HEK293 (cell line): Measurements from ENCODE around the gene BLVRB.

ENCODE experiments used
- CTCF ChIA-PET: fragments of 350-600 bp; formaldehyde crosslinking; extraction: SDS; loops from one replicate; lab custom pipeline; 2021; ENCODE audit warnings: antibody characterized with exemption; lab: Yijun Ruan, JAX
- POLR2A ChIA-PET: fragments of 300-600 bp; formaldehyde crosslinking; extraction: SDS; loops from one replicate; lab custom pipeline; 2020; ENCODE audit warnings: antibody characterized with exemption, inconsistent platforms; lab: Yijun Ruan, JAX
- H3K27ac ChIP-seq: fragments of 200-500 bp; sonication (Bioruptor generic); 2 replicates; pipeline ENCODE4 v1.5.1; 2014; ENCODE audit warnings: low read depth, low read length, control low read depth, inconsistent platforms; ENCODE audit errors: extremely low read depth
- H3K36me3 ChIP-seq, 2 experiments: fragments of 200-500 bp in 1 of 2; sonication (Bioruptor generic) in 1 of 2; 1 replicate in 1 of 2; 2 replicates in 1 of 2; pipeline ENCODE4 v1.5.1; 2014 to 2017; ENCODE audit warnings: inconsistent platforms in 2 of 2, low read length in 2 of 2; ENCODE audit not compliant: control insufficient read depth in 2 of 2, insufficient read depth in 1 of 2
- H3K4me1 ChIP-seq: fragments of 200-500 bp; sonication (Bioruptor generic); 2 replicates; pipeline ENCODE4 v1.5.1; 2014; ENCODE audit warnings: mild to moderate bottlenecking, low read length, inconsistent platforms; ENCODE audit not compliant: control insufficient read depth, insufficient read depth
- H3K4me3 ChIP-seq: 2 replicates; pipeline ENCODE4 v1.5.1; 2011; ENCODE audit warnings: low read depth, mild to moderate bottlenecking, control low read depth, low read length, moderate library complexity
- H3K9me3 ChIP-seq: fragments of 200-500 bp; sonication (Bioruptor generic); 2 replicates; pipeline ENCODE4 v1.5.1; 2014; ENCODE audit warnings: low read depth, low read length, inconsistent platforms; ENCODE audit not compliant: control insufficient read depth, insufficient read depth
- GFI1B ChIP-seq: fragments of 450-650 bp; formaldehyde crosslinking; IDR thresholded peaks from 2 replicates; pipeline ENCODE4 v1.5.1; 2016; ENCODE audit warnings: missing biosample characterization, missing genetic modification characterization
- GLI2 ChIP-seq: fragments of 450-650 bp; formaldehyde crosslinking; IDR thresholded peaks from 2 replicates; pipeline ENCODE4; 2017; ENCODE audit warnings: missing biosample characterization, missing genetic modification characterization, low read depth, borderline replicate concordance
- GLIS2 ChIP-seq: fragments of 450-650 bp; formaldehyde crosslinking; IDR thresholded peaks from 2 replicates; pipeline ENCODE4 v1.5.1; 2016; ENCODE audit warnings: missing biosample characterization, missing genetic modification characterization
- MEIS1 ChIP-seq: sonication (generic); formaldehyde crosslinking; IDR thresholded peaks from 2 replicates; pipeline ENCODE4 v1.8.1; 2022; ENCODE audit warnings: missing genetic modification reagents, mild to moderate bottlenecking, borderline replicate concordance
- SP3 ChIP-seq: fragments of 450-650 bp; formaldehyde crosslinking; IDR thresholded peaks from 2 replicates; pipeline ENCODE4 v1.5.1; 2016; ENCODE audit warnings: missing biosample characterization, missing genetic modification characterization
- ZBTB20 ChIP-seq: fragments of 450-650 bp; formaldehyde crosslinking; IDR thresholded peaks from 2 replicates; pipeline ENCODE4 v1.5.1; 2016; ENCODE audit warnings: missing biosample characterization, missing genetic modification characterization
- ZBTB48 ChIP-seq: fragments of 450-650 bp; formaldehyde crosslinking; IDR thresholded peaks from 2 replicates; pipeline ENCODE4 v1.5.1; 2016; ENCODE audit warnings: missing biosample characterization, missing genetic modification characterization
- ZIC2 ChIP-seq: fragments of 450-650 bp; formaldehyde crosslinking; IDR thresholded peaks from 2 replicates; pipeline ENCODE4 v1.5.1; 2016; ENCODE audit warnings: missing biosample characterization, missing genetic modification characterization
- ZNF146 ChIP-seq: fragments of 450-650 bp; formaldehyde crosslinking; IDR thresholded peaks from 2 replicates; pipeline ENCODE4 v1.5.1; 2016; ENCODE audit warnings: missing biosample characterization, missing genetic modification characterization
- ZNF2 ChIP-seq: fragments of 450-650 bp; formaldehyde crosslinking; IDR thresholded peaks from 2 replicates; pipeline ENCODE4 v1.5.1; 2016; ENCODE audit warnings: missing biosample characterization, missing genetic modification characterization
- ZNF223 ChIP-seq: fragments of 450-650 bp; formaldehyde crosslinking; IDR thresholded peaks from 2 replicates; pipeline ENCODE4 v1.5.1; 2016; ENCODE audit warnings: missing biosample characterization, missing genetic modification characterization
- ZNF354C ChIP-seq: fragments of 450-650 bp; formaldehyde crosslinking; IDR thresholded peaks from 2 replicates; pipeline ENCODE4 v1.5.1; 2016; ENCODE audit warnings: missing biosample characterization, missing genetic modification characterization, low read depth, borderline replicate concordance
- ZNF501 ChIP-seq: fragments of 450-650 bp; formaldehyde crosslinking; IDR thresholded peaks from 2 replicates; pipeline ENCODE4 v1.5.1; 2016; ENCODE audit warnings: missing biosample characterization, missing genetic modification characterization
- ZNF610 ChIP-seq: fragments of 450-650 bp; formaldehyde crosslinking; IDR thresholded peaks from 2 replicates; pipeline ENCODE4 v1.5.1; 2016; ENCODE audit warnings: missing biosample characterization, missing genetic modification characterization, borderline replicate concordance
- ZNF837 ChIP-seq: fragments of 450-650 bp; formaldehyde crosslinking; IDR thresholded peaks from 2 replicates; pipeline ENCODE4 v1.5.1; 2016; ENCODE audit warnings: missing biosample characterization, missing genetic modification characterization
- ZSCAN23 ChIP-seq: fragments of 450-650 bp; formaldehyde crosslinking; IDR thresholded peaks from 2 replicates; pipeline ENCODE4 v1.5.1; 2016; ENCODE audit warnings: missing biosample characterization, missing genetic modification characterization
- ZSCAN30 ChIP-seq: fragments of 450-650 bp; IDR thresholded peaks from 2 replicates; pipeline ENCODE4 v1.5.1; 2018; ENCODE audit warnings: missing biosample characterization, mild to moderate bottlenecking, missing genetic modification characterization, moderate library complexity
- TF ChIP-seq, protein P1 (sequence below): fragments of 450-650 bp; formaldehyde crosslinking; IDR thresholded peaks from 2 replicates; pipeline ENCODE4 v1.5.1; 2017; ENCODE audit warnings: missing biosample characterization, missing genetic modification characterization
- TF ChIP-seq, protein P2 (sequence below): fragments of 450-650 bp; formaldehyde crosslinking; IDR thresholded peaks from 2 replicates; pipeline ENCODE4; 2016; ENCODE audit warnings: missing biosample characterization, missing genetic modification characterization

The BLVRB gene

DNA sequence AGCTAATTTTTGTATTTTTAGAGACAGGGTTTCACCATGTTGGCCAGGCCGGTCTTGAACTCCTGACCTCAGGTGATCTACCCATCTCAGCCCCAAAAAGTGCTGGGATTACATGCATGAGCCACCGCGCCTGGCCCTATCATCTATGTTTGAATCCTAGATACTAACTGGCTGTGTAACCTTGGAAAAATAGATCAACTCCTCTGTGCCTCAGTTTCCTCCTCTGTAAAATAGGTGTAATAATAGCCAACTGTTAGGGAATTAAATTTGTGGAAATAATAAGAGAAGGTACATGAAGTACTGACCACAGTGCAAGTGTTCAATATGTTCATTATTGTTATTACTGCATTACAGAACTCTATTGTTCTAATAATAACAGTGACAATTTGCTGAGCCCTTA lies 5.6 kb upstream of the BLVRB start:
- CTCF ChIA-PET: interaction anchor here (1.2 to 1.7 kb wide), 2 partner anchors 128 to 163 kb away, joined by 3 to 6 read pairs; no protein-coding TSS in a partner anchor
- no peak overlapping the region for H3K4me3 ChIP-seq
- peaks cover 6% of the 10 kb centered on the region for H3K4me1 ChIP-seq
- TF ChIP-seq ZNF223 (tag by site-specific recombination): no peak
- no peaks in the 10 kb centered on the region for H3K9me3 ChIP-seq
- no peak overlapping the region for H3K27ac ChIP-seq
- POLR2A ChIA-PET: interaction anchor here (0.6 to 0.7 kb wide), 2 partner anchors 45 to 158 kb away, joined by 3 read pairs; no protein-coding TSS in a partner anchor
- H3K36me3 ChIP-seq: no peaks in the 10 kb centered on the region; a peak in 1 of 3 replicates

DNA sequence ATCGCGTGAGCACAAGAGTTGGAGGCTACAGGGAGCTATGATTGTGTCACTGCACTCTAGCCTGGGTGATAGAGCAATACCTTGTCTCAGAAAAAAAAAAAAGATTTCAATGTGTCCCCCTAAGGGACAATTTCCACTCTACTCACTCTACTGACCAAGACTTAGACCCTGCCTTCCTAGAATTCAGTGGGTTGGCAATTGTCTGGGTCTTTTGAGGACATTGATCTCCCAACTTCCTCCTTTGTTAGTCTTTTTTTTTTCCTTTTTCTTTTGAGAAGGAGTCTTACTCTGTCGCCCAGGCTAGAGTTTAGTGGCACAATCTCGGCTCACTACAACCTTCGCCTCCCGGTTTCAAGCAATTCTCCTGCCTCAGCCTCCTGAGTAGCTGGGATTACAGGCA lies 3.5 kb upstream of the BLVRB start:
- TF ChIP-seq, protein P1, sequence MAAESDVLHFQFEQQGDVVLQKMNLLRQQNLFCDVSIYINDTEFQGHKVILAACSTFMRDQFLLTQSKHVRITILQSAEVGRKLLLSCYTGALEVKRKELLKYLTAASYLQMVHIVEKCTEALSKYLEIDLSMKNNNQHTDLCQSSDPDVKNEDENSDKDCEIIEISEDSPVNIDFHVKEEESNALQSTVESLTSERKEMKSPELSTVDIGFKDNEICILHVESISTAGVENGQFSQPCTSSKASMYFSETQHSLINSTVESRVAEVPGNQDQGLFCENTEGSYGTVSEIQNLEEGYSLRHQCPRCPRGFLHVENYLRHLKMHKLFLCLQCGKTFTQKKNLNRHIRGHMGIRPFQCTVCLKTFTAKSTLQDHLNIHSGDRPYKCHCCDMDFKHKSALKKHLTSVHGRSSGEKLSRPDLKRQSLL (tag by site-specific recombination): 0 out of 2 replicates have a peak, but pooled peaks have one; percentile 35
- no peak for TF ChIP-seq SP3
- peaks cover 13% of the 10 kb centered on the region for H3K4me1 ChIP-seq
- ChIA-PET CTCF (interaction anchor here (0.6 to 2.5 kb wide), 9 partner anchors 26 to 166 kb away, joined by 3 to 7 read pairs (median 3); partner anchors contain the start of gene SERTAD1), POLR2A (interaction anchor here (0.6 kb wide), 2 partner anchors 42 to 115 kb away, joined by 6 to 10 read pairs; no protein-coding TSS in a partner anchor)
- H3K9me3 ChIP-seq: no peaks in the 10 kb centered on the region
- H3K27ac ChIP-seq: no peak overlapping the region
- H3K4me3 ChIP-seq: no peak overlapping the region
- H3K36me3 ChIP-seq: no peaks in the 10 kb centered on the region; a peak in 1 of 3 replicates

DNA sequence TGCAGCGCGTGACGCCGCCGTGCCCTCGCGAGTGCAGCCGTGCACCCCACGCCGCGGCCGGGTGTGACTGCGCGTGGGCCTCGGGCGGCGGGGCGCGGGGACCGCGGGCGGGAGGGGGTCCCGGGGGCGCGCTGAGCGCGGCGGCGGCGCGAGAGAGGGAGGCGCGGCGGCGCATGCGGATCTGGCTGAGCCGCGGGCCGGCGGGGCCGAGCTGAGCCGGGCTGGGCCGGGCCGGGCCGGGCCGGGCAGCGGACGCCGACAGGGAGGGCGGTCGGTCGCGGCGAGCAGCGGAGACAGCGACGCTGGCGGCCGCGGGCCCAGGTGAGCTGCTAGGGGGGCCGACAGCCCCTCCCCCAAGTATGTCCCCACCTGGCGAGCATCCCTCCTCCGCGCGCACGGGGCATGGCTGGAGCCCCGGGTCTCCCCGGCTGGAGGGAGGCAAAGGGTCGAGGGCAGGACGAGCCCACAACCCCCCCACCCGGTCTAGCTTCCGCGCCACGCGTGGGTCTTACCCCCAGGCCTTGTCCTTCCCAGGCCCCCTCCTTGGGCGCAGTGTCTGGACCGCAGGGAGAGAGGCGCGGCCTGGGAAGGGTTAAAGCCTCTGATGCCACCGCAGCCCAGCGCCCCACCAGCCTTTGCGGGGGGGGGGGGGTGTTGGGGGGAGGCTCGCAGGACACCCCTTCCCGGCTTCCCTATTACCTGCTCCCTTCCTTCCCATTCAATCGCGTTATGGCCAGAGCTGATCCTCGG lies 1.6 kb upstream of the BLVRB start, which contains the start of gene SPTBN4:
TSS of gene SPTBN4 (plus strand) at position 17 of the 750 bp plus-strand sequence. CDS start 5,621 bp downstream, outside the sequence.
- H3K9me3 ChIP-seq: no peaks in the 10 kb centered on the region
- H3K27ac ChIP-seq: no peak within 1 kb of the TSS; the same call in 1 of the 2 replicates
- ChIA-PET POLR2A (interaction anchor here (0.6 to 5.2 kb wide), 7 partner anchors 24 to 119 kb away, joined by 3 to 74 read pairs (median 4); partner anchors contain the start of genes C19orf47, PLD3, SERTAD1 and SERTAD3), CTCF (interaction anchor here (0.6 to 1.5 kb wide), 8 partner anchors 34 to 168 kb away, joined by 3 to 6 read pairs (median 3); partner anchors contain the start of gene SERTAD1)
- H3K4me3 ChIP-seq: peak within 1 kb of the TSS; percentile 29
- TF ChIP-seq ZNF501: no peak
- no peak for TF ChIP-seq ZNF837 (tag by site-specific recombination)
- TF ChIP-seq GLIS2: peak; percentile 43; the same call in 1 of the 2 replicates
- no peak for TF ChIP-seq ZIC2 (tag by site-specific recombination)
- no peak for TF ChIP-seq ZNF2 (tag by site-specific recombination)
- no peaks in the 10 kb centered on the region for H3K36me3 ChIP-seq
- peaks cover 13% of the 10 kb centered on the region for H3K4me1 ChIP-seq

DNA sequence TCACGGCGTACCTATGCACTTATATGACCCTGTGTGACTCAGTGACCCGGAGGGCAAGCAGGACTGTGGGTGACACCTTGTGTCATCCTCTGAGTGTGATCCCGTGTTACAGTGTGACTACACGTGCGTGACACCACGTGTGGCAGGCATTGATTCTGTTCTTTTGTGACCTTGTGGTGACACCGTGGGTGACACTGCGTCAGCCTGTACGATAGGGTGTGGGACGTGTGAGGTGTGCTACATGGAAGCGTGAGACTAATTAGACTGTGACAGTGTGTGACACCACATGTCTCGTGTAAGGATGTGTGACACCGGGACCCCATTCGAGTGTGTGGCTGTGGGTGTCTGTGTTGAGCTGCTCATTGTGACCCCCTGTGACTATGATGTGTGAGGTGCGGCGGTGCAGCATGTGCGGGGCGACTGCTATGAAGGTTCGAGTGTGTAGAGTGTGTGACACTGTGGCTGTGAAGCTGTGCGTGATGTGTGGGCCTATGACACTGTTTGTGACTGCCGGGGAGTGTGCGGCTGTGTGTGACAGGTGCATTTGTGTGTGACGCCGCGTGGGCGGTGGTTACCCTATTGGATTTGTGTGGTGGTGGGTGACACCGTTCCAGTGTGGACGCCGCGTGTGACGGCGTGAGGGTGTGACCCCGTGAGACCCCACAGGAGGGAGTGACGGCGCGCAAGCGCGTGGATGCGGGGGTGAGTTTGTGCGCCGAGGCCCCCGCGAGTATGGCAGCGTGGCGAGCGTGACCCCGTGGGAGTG lies 857 bp upstream of the BLVRB start:
- peaks cover 13% of the 10 kb centered on the region for H3K4me1 ChIP-seq
- H3K9me3 ChIP-seq: no peaks in the 10 kb centered on the region
- CTCF ChIA-PET: interaction anchor here (0.6 to 5.9 kb wide), 26 partner anchors 11 to 236 kb away, joined by 3 to 98 read pairs (median 6); partner anchors contain the start of genes LTBP4, SERTAD1 and SERTAD3
- POLR2A ChIA-PET: interaction anchor here (0.6 to 5.2 kb wide), 35 partner anchors 8 to 496 kb away, joined by 3 to 74 read pairs (median 4); partner anchors contain the start of genes ACTMAP, C19orf47, PLD3 and PRX
- peak overlapping the region; percentile 29 for H3K4me3 ChIP-seq
- no peaks in the 10 kb centered on the region; a peak in 1 of 3 replicates for H3K36me3 ChIP-seq
- H3K27ac ChIP-seq: no peak overlapping the region; the same call in 1 of the 2 replicates
- TF ChIP-seq ZNF610 (no peak), ZBTB20 (no peak), ZBTB48 (peak; percentile 63; the same call in 1 of the 2 replicates), ZSCAN23 (no peak), ZSCAN30 (tag by site-specific recombination) (no peak), GFI1B (tag by site-specific recombination) (peak; percentile 6; the same call in 1 of the 2 replicates), ZNF354C (tag by site-specific recombination) (no peak), MEIS1 (CRISPR knock-in tag) (no peak), ZNF146 (tag by site-specific recombination) (no peak), GLI2 (tag by site-specific recombination) (no peak)
- TF ChIP-seq, protein P1 (tag by site-specific recombination): no peak
- TF ChIP-seq, protein P2, sequence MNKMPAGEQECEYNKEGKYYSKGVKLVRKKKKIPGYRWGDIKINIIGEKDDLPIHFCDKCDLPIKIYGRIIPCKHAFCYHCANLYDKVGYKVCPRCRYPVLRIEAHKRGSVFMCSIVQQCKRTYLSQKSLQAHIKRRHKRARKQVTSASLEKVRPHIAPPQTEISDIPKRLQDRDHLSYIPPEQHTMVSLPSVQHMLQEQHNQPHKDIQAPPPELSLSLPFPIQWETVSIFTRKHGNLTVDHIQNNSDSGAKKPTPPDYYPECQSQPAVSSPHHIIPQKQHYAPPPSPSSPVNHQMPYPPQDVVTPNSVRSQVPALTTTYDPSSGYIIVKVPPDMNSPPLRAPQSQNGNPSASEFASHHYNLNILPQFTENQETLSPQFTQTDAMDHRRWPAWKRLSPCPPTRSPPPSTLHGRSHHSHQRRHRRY (tag by site-specific recombination): no peak
